Endothelial cell (in vitro differentiated cells): ENCODE measurements around the gene OGA. TPM values are rescaled to one million over a fixed set of nuclear protein-coding genes. Genes with fewer than 3 reads are reported as not detected.

ENCODE experiments used
- DNase-seq: peaks from one replicate; pipeline ENCODE4 v3.0.0; 2021; ENCODE audit warnings: low spot score
- H3K27ac Mint-ChIP-seq: one replicate; pipeline ENCODE4 v1.8.0; 2021; ENCODE audit warnings: mixed read lengths, inconsistent platforms; ENCODE audit not compliant: unreplicated experiment
- H3K27me3 Mint-ChIP-seq: one replicate; pipeline ENCODE4 v1.8.0; 2021; ENCODE audit warnings: mild to moderate bottlenecking, moderate library complexity, mixed read lengths, inconsistent platforms; ENCODE audit not compliant: unreplicated experiment
- H3K36me3 Mint-ChIP-seq: one replicate; pipeline ENCODE4 v1.8.0; 2021; ENCODE audit warnings: mild to moderate bottlenecking, low read depth, mixed read lengths, inconsistent platforms; ENCODE audit not compliant: unreplicated experiment
- H3K4me1 Mint-ChIP-seq: one replicate; pipeline ENCODE4 v1.8.0; 2021; ENCODE audit warnings: mild to moderate bottlenecking, mixed read lengths, inconsistent platforms; ENCODE audit not compliant: unreplicated experiment
- H3K4me3 Mint-ChIP-seq: one replicate; pipeline ENCODE4 v1.8.0; 2021; ENCODE audit warnings: mild to moderate bottlenecking, mixed read lengths, inconsistent platforms; ENCODE audit not compliant: unreplicated experiment
- H3K9me3 Mint-ChIP-seq: one replicate; pipeline ENCODE4 v1.8.0; 2021; ENCODE audit warnings: mixed read lengths, inconsistent platforms; ENCODE audit not compliant: unreplicated experiment
- total RNA-seq: library from RNA; stranded (reverse); fragmentation: NEBNext Ultra II Directional; extraction: Animal tissue kit (Norgen Biotek cat#: 25700); gene quantifications from one replicate; pipeline ENCODE4 v1.2.1, GENCODE V29; 2021; ENCODE audit not compliant: unreplicated experiment
- TF ChIP-seq, protein P1 (sequence below): fragments of 200-600 bp; sonication (generic); IDR thresholded peaks from one replicate; pipeline ENCODE4 v1.5.0; 2021; ENCODE audit warnings: antibody characterized with exemption; ENCODE audit not compliant: unreplicated experiment

The OGA gene
- total RNA-seq, 1 donor from 2014 or later: 115 TPM

DNA sequence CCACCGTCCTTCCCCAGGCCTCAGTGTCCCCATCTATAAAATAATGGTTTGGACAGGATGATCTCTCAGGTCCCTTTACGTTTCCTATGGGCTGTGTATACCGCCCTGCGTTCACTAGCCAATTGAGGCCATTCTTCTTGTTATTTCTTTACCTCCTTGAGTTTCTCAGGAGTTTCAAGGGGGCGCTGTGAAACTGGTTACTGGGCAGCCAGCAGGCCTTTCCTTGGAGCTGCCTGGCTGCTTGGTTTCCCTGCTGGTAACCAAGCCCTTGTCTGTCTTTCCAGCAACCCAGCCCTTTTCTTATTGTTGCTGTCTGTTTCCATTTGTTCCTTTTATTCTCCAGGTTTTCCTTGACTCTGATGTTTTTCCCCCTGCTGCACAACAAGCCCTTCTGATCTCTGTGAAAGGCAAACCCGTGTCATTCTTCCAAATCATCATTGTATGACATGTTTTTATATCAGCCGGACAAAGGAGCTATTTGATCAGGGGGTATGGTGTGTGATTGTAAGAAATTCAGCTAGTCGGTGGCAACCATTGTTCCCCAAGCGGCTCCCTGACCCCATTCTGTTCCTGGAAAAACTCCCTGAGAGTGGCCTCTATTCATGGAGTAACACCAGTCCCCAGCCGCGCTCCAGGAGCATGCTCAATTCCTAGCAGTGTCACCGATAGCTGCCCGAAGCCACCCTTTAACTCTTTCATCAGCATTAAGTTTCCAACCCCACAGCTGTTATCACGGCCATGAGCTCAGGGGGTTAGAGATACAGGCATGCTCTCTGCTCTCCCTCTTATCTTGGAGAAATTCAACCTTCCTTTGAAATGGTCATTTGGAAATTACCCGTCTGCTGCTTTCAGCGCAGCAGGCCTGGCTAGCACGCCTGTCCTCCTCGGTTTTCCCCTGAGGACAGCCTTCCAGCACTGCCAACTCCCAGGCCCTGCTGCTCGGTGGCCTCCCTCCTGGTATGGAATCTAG lies 68.9 kb downstream of the OGA start:
- DNase-seq: peak; percentile 43
- no peaks in the 10 kb centered on the region for H3K36me3 Mint-ChIP-seq
- peaks cover 3% of the 10 kb centered on the region for H3K27me3 Mint-ChIP-seq
- no peaks in the 10 kb centered on the region for H3K9me3 Mint-ChIP-seq
- peaks cover 11% of the 10 kb centered on the region for H3K4me1 Mint-ChIP-seq
- no peak overlapping the region for H3K27ac Mint-ChIP-seq
- TF ChIP-seq, protein P1, sequence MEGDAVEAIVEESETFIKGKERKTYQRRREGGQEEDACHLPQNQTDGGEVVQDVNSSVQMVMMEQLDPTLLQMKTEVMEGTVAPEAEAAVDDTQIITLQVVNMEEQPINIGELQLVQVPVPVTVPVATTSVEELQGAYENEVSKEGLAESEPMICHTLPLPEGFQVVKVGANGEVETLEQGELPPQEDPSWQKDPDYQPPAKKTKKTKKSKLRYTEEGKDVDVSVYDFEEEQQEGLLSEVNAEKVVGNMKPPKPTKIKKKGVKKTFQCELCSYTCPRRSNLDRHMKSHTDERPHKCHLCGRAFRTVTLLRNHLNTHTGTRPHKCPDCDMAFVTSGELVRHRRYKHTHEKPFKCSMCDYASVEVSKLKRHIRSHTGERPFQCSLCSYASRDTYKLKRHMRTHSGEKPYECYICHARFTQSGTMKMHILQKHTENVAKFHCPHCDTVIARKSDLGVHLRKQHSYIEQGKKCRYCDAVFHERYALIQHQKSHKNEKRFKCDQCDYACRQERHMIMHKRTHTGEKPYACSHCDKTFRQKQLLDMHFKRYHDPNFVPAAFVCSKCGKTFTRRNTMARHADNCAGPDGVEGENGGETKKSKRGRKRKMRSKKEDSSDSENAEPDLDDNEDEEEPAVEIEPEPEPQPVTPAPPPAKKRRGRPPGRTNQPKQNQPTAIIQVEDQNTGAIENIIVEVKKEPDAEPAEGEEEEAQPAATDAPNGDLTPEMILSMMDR: no peak
- H3K4me3 Mint-ChIP-seq: no peak overlapping the region

DNA sequence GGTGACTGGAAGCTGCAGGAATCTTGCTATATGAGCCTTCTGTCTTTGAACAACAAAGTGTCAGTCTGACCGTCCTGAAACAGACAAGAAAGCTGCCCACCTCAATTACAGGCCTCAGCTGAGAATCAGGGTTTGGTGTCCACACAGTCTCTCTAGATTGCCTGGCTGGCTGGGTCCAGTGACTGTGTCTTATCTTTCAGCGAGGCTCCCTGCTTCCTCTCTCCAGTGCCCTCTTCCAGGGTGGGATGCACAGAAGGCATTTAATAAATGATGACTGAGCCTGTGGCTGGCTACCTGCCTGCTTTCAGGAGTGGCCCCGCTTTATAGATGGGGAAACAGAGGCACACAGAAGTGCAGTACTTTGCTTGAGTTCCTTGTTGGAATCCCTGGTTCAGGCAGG lies 69.7 kb downstream of the OGA start:
- no peak overlapping the region for H3K27ac Mint-ChIP-seq
- TF ChIP-seq, protein P1: no peak
- peaks cover 11% of the 10 kb centered on the region for H3K4me1 Mint-ChIP-seq
- H3K9me3 Mint-ChIP-seq: no peaks in the 10 kb centered on the region
- no peaks in the 10 kb centered on the region for H3K36me3 Mint-ChIP-seq
- no peak for DNase-seq
- H3K27me3 Mint-ChIP-seq: peaks cover 3% of the 10 kb centered on the region
- no peak overlapping the region for H3K4me3 Mint-ChIP-seq

DNA sequence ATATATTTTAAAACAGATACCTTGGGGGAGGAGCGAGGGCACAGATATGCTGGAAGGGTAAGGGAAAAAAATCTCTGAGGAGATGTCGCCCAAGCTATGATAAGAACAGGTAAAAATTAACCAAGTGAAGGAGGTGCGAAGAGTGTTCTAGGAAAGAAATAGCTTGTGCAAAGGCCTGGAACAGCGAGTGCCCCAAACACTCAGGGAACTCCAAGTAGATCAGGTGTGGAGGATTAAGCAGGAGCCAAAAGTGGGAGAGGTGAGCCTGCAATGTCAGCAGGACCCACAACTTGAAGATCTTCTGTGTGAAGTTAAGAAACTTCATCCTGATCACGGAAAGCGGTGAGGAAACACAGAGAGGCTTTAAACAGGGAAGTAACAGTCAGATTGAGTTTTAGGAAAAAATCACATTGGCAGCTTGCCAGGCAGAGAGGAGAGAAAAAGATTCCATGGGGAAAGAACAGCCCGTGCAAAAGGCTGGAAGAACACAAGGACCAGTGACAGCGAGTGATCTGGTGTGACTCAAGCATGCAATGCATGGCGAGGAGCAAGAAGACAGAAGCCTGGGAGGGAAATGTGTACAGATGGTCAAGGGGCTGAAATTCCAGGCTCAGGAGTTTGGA lies 73.1 kb downstream of the OGA start:
- TF ChIP-seq, protein P1: no peak
- Mint-ChIP-seq H3K27ac (no peak overlapping the region), H3K4me3 (no peak overlapping the region), H3K27me3 (peaks cover 3% of the 10 kb centered on the region), H3K4me1 (peaks cover 5% of the 10 kb centered on the region), H3K36me3 (no peaks in the 10 kb centered on the region), H3K9me3 (no peaks in the 10 kb centered on the region)
- DNase-seq: no peak

DNA sequence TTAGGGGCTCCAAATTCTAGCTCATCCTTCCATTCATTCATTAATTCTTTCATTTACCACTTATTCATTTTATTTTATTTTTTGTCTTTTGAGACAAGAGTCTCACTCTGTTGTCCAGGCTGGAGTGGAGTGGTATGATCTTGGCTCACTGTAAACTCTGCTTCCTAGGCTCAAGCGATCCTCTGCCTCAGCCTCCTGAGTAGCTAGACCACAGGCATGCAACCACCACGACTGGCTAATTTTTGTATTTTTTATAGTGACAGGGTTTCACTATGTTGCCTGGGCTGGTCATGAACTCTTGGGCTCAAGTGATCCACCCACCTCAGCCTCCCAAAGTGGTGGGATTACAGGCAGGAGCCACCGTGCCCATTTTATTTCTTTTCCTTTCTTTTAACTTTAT lies 74.0 kb downstream of the OGA start:
- Mint-ChIP-seq H3K4me1 (no peaks in the 10 kb centered on the region), H3K36me3 (no peaks in the 10 kb centered on the region), H3K4me3 (no peak overlapping the region), H3K27me3 (peaks cover 3% of the 10 kb centered on the region), H3K27ac (no peak overlapping the region), H3K9me3 (no peaks in the 10 kb centered on the region)
- no peak for DNase-seq
- TF ChIP-seq, protein P1: no peak

DNA sequence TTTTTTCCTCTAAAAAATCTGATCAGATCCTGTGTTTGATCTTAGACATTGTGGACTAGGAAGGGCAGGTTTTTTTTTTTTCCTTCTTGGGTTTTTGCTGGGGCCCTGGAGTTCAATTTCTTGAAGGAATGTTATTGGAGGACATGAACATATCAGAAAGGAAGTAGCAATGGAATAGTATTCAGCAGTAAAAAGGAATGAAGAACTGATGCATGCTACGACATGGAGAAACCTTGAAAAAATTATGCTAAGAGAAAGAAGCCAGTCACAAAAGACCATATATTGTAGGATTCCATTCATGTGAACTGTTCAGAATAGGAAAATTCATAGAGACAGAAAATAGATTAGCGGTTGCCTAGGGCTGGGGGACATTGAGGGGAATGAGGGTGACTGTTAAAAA lies 76.3 kb downstream of the OGA start:
- no peak for DNase-seq
- TF ChIP-seq, protein P1: no peak
- H3K4me1 Mint-ChIP-seq: no peaks in the 10 kb centered on the region
- H3K36me3 Mint-ChIP-seq: no peaks in the 10 kb centered on the region
- H3K9me3 Mint-ChIP-seq: no peaks in the 10 kb centered on the region
- peaks cover 3% of the 10 kb centered on the region for H3K27me3 Mint-ChIP-seq
- no peak overlapping the region for H3K4me3 Mint-ChIP-seq
- H3K27ac Mint-ChIP-seq: no peak overlapping the region
